Right kidney (tissue), 1 donor: ENCODE measurements around the gene GOLGA2.
A peak's percentile ranks its signal among the peaks of the same experiment; 100 is the strongest.

Experiments
- DNase-seq: peaks from one replicate; pipeline ENCODE4 v3.0.0-alpha.2; 2016

GOLGA2 gene

GRCh38 chr9:128259156-128259555, 16.7 kb downstream of the GOLGA2 start:
- no peak for DNase-seq

GRCh38 chr9:128258326-128258725, 17.5 kb downstream of the GOLGA2 start:
- no peak for DNase-seq

- DNase-seq = no peak
Observed at GRCh38 chr9:128257907-128258306, 17.9 kb downstream of the GOLGA2 start.

- no peak for DNase-seq
Observed at GRCh38 chr9:128257086-128257825, 18.6 kb downstream of the GOLGA2 start.

DNA sequence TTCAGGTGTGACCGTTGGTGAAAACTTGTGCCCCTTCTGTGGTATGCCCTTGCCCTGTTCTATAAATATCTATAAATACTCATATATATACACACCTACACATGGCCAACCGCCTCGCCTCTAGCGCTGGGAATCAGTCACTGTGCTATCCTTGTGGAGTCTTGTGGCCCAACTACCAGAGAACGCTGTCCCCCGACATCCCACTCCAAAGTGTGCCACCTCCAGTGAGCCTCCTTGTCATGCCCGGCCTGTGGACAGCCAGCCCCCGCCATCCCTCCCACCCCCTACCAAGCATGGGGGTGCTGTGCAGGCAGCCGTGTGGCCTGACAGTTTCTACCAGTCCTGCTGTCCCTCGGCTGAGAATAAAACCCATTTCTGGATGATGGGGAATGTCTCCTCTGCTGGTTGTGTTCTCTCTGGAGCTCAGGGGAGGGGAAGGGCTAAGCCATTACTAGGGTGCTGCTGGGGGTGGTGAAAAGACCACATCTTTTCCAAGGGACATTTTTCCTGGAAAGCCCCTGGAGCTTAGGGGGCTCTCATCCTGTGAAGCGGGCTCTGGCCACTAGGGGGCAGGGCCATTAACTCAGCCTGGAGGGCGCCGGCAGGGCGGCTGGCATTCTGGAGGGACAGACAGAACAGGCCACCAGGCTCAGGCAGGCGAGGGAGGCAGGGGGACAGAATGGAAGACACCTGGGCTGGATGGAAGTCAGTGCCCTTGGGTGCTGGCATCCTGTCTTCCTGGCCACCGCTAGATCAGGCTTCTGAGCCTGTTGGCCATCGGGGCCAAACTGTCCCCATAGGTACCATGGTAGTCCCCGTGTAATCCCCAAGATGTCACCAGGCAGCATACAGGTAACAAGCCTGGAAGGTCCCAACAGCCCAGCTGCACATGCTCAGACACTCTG, 20.7 kb downstream of the GOLGA2 start:
- DNase-seq = peak; percentile 52

DNA sequence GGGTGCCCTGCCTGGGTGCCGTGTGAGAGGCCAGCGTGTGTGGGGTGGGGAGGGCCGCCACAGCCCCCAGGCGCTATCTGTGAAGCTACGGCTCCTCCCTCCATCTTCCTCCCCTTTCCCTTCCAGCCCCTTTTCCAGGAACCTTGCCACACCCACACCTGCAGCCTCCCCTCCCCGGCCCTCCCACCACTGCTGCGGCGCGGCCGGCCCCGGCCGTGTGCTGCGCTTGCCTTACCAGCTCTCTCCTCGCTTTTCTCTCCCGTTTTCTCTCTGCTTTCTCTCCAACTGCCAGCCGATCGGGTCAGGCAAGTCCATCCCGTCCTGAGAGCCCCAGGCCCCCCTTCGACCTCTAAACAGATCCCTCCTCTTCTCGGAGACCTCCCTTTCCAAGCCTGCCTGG, 21.4 kb downstream of the GOLGA2 start:
- DNase-seq = no peak

DNA sequence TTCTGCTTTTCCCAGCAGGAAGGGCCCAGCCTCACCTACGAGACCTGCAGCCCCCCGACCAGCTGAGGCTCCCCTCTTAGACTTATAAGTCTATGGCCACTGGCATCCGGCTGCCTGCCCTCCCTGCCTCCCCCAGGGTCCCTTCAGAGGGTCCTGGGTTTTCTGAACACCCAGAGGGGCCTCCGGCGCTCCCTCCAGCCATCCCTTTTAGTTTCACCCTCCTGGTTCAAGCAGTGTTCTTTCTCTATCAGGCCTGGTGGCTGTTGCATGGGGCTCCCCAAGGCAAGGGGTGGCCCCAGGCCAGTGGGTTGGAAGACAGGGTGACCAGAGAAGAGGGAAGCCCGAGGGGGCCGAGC, 21.8 kb downstream of the GOLGA2 start:
- DNase-seq = no peak

DNA sequence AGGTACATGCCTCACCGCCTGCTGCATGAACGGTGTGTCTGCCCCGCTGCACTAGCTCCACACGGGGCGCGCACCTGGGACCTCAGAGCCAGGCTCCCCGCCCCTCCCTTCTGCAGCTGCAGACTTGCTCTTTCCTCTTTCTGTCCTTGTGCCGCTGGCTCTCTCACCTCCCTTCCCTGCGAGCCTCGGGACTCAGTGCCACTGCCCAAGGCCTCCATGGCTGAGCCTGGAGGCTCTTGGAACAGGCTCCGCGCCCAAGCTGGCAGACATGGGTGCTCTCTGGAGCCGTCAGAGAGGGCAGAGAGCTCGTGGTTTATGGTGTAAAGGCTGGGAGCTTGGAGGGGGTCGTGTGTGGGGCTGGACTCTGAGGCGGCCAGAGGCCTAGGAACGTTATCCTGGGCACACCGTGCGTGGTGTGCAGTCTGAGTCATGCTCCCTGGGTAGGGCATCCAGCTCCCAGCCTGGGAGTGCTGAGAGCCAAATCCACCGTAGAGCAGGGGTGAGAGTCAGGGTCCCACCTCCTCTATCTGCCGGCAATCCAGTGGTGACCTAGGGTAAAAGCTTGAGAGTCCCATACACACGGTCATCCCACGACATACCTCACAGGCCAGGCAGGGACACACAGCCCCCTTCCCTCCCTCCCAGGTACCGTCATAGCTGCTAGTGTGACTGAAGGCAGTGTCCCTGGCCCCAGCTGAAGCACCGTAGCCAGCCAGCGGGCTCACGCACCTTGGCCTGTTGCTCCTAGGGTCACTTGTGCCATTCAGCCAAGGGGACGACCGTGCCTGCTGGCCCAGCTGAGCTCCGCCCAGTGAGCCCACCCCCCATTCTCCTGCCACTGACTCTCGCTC, 22.4 kb downstream of the GOLGA2 start:
- no peak for DNase-seq

DNA sequence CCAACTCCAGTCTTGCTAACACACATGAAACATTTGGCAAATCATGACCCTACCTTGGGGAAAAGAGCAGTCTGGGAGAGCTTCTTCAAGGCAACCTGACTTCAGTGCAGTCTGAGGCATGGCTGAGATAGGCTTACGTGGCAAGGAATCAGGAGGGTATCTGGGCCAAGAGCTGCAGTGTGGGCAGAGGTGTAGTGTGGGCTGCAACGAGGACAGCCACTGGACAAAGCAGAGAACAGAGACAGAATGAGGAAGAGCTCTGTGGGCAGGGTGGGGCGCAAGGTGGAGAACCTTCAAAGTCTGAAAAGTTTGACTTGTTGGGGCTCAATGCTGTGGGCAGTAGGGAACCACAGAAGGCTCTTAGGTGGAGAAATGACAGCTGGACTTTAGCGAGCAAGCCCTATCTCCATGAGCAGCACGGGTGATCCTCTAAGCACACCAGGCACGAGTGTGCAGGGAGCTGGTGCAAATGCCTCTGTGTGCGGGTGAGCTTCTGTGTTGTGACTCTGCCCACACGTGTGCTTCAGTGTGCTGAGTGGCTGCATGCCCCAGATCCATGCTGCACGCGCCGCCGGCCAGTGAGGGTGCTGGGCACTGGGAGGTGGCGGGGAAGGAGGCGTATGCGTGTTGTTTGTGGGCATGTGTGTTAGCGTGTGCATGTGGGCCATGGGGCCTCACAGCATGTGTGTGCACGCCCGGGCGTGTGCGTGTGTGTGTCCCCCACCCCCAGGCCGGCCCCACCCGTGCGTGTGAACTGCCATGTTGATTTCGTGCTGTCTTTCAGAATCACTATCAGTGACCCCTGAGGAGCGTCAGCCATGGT, 23.3 kb downstream of the GOLGA2 start:
- no peak for DNase-seq

DNA sequence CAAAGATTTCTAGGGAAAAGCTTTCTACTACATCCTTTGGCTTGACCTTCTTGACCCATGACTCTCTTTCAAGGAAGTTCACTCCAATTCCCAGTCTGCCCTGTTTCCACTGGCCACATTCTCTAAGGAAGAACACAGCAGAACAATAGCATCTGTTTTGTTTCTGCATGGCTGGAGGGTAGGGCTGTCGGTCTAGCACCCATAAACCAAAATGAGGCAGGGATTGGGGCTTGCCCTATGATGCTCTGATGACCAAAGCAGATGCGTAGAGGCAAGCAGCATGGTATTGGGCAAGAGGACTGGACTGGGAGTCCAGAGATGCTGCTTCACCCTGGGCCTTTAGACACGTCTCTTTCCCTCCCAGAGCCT, 24.1 kb downstream of the GOLGA2 start:
- DNase-seq = no peak

GRCh38 chr9:128250839-128251731, 24.7 kb downstream of the GOLGA2 start:
- peak; percentile 34 for DNase-seq

DNA sequence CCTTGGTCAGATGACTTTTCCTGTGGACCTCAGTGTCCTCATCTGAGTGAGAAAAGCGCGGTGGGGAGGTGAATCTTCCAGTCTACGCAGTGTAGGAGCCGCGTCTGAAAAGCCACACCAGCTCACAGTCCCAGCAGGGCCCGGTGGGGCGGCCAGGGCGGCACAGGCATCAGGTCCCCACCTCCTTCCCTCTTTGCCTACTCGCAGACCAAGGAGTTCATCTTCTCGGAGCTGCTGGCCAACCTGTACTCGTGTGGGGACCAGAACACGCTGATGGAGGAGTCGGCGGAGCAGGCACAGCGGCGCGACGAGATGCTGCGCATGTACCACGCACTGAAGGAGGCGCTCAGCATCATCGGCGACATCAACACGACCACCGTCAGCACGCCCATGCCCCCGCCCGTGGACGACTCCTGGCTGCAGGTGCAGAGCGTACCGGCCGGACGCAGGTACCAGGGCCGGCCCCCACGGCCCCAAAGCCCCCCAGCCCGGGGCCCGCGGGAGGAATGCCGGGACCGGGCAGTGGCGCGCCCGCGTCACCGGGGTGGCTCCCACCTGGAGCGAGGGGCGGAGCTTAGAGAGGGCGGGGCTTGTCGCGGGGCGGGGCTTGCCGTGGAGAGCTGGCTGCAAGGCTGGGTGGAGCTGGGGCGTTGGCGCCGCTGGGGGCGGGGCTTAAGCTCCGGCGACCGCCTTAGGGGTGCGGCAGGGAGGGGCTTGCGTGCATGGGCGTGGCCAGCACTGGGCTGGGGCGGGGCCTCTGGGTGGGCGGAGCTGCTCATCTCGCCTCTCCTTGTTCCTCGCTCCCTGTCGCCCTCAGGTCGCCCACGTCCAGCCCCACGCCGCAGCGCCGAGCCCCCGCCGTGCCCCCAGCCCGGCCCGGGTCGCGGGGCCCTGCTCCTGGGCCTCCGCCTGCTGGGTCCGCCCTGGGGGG, 25.6 kb downstream of the GOLGA2 start:
- DNase-seq = peak; percentile 75

DNA sequence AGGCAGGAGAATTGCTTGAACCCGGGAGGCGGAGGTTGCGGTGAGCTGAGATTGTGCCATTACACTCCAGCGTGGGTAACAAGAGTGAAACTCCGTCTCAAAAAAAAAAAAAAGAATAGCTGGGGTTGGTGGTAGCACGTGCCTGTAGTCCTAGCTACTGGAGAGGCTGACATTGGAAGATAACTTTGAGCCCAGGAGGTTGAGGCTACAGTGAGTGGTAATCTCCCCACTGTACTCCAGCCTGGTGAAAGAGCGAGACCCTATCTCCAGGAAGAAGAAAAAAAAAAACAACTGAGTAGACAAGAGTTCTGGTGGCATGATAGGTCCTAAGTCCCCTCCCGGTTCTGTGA, 26.3 kb downstream of the GOLGA2 start:
- no peak for DNase-seq

- DNase-seq = no peak
Observed at GRCh38 chr9:128247226-128247803, 28.5 kb downstream of the GOLGA2 start.

DNA sequence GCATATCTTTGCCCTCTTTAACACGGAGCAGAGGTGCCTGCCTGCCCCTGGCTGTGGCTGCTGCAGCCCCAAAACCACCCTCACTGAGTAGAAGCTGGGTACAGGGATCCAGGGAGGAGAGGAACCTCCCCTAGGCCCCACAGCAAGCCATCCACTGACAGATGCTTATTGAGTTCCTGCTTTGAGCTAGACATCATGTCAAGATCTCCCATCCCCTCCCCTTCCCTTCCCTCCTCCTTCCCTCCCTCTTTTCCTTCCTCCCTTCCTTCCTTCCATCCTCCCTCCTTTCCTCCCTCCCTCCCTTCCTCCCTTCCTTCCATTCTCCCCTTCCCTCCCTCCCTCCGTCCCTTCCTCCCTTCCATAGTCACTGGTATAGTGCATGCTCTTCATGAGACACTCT, 29.3 kb downstream of the GOLGA2 start:
- peak; percentile 35 for DNase-seq

GRCh38 chr9:128245421-128246151, 30.2 kb downstream of the GOLGA2 start:
- DNase-seq = peak; percentile 75

DNA sequence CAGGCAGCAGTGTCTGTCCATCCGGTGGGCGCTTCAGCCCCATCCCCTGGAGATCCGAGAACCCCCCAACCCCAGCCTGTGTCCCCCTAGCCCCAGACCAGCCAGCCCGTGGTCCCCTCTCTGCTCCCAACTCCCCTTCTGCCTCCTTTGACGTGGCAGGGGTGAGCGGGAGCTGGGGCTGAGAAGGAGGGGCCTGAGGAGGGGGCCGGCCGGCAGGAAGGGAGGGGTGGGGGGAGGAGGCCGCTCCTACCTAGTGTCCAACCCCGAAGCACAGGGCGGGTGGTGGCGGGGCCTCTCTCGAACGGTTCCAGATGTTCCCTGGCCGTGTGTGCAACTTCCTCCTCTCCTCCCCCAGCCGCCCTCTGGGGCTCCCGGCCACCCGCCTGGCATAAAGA, 31.0 kb downstream of the GOLGA2 start:
- no peak for DNase-seq

DNA sequence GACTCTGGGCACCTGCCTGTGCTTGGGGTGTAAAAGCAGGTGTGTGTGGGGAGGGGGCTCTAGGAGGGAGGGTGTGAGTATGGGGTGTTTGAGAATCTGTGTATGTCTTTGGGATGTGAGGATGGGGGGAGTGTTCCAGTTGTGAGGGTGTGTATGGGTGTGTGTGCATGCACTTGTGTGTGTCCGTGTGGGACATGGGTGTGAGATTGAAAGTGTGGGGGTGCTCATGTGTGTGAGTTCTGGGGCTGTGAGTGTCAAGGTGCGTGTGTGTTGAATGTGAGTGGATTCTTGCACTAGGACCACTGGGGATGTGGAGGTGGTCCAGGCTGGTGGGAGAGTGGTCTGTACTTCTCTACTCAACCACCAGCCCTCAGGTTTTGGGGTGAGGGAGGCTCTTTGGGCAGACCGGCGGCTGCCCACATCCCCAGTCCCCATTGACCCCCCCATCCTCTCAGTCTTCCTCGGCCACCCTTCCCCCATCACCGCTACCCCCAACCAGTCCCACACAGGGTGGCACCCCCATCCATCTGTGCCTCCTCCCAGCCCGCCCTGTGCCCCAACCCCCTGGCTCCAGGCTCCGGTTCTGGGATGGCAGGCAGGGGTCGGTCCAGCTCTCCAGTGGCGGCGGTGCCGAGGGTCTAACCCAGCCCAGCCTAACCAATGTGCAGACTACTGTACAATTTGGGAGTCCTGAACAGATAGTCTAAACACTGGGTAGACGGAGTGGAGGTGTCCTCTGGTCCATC, 31.5 kb downstream of the GOLGA2 start:
- DNase-seq = peak; percentile 28
